AG09319 (cell line): ENCODE results near the gene ATP5MC2.

Experiments used
- DNase-seq: peaks from one replicate; pipeline ENCODE4 v3.0.0-alpha.2; 2010; ENCODE audit warnings: low read depth; ENCODE audit errors: extremely low read depth
- TF ChIP-seq, protein P1 (sequence below): IDR thresholded peaks from 2 replicates; pipeline ENCODE4 v1.5.1; 2011; ENCODE audit warnings: low read depth, mild to moderate bottlenecking, inconsistent platforms, low read length, moderate library complexity

The ATP5MC2 gene

GRCh38 chr12:53623548-53624385 lies 52.1 kb downstream of the ATP5MC2 start:
- DNase-seq: peak; percentile 19
- TF ChIP-seq, protein P1, sequence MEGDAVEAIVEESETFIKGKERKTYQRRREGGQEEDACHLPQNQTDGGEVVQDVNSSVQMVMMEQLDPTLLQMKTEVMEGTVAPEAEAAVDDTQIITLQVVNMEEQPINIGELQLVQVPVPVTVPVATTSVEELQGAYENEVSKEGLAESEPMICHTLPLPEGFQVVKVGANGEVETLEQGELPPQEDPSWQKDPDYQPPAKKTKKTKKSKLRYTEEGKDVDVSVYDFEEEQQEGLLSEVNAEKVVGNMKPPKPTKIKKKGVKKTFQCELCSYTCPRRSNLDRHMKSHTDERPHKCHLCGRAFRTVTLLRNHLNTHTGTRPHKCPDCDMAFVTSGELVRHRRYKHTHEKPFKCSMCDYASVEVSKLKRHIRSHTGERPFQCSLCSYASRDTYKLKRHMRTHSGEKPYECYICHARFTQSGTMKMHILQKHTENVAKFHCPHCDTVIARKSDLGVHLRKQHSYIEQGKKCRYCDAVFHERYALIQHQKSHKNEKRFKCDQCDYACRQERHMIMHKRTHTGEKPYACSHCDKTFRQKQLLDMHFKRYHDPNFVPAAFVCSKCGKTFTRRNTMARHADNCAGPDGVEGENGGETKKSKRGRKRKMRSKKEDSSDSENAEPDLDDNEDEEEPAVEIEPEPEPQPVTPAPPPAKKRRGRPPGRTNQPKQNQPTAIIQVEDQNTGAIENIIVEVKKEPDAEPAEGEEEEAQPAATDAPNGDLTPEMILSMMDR: no peak

DNA sequence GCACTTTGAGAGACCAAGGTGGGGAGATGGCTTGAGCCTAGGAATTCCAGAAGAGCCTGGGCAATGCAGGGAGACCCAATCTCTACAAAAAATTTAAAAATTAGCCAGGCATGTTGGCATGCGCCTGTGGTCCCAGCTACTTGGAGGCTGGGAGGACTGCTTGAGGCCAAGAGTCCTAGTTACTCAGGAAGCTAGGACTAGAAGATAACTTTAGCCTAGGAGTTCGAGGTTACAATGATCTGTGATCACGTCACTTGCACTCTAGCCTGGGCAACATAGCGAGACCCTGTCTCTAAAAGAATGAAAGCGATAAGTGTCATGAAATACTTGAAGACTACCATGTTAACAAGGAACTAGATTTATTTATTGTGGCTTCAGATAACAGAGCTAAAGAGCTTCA lies 53.2 kb downstream of the ATP5MC2 start:
- TF ChIP-seq, protein P1: no peak
- DNase-seq: no peak

DNA sequence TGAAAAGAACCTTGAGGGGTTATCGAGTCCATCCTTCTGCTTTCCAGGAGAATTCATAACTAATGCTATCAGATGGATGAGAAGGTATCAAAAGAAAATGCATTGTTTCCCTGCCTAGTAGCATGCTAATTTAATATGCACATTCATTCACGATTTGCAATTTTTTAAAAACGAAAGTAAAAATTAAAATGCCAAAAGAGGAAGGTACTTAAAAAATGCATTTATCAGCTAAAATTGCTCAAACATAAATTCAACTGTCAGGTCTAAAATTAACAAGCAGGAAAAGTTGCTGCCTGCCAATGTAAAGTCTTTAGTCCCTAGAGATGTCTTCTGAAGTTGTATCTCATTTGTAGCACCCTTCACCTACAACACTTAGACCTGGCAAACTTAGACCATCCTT lies 57.6 kb downstream of the ATP5MC2 start:
- no peak for DNase-seq
- TF ChIP-seq, protein P1: no peak

GRCh38 chr12:53617700-53618099 lies 58.2 kb downstream of the ATP5MC2 start:
- TF ChIP-seq, protein P1: no peak
- no peak for DNase-seq

GRCh38 chr12:53616950-53617349 lies 58.9 kb downstream of the ATP5MC2 start:
- no peak for DNase-seq
- TF ChIP-seq, protein P1: no peak
